Adrenal gland (tissue), 12 donors: Measurements from ENCODE around the gene GRAMD2A. TPM values are rescaled to one million over a fixed set of nuclear protein-coding genes. Genes with fewer than 3 reads are reported as not detected.

Source experiments
- DNase-seq, 7 donors: peaks; one replicate each; pipeline ENCODE4 v3.0.0-alpha.2; 2019 to 2020
- H3K27ac ChIP-seq, 5 donors: fragments of 200-600 bp; sonication (generic) in 4 of 5; 1 replicate in 3 of 5; 2 replicates in 2 of 5; pipeline versions ENCODE4 v1.5.1 to v1.8.0; 2016 to 2020; ENCODE audit warnings: mild to moderate bottlenecking in 1 of 5
- H3K27me3 ChIP-seq: fragments of 200-600 bp; 2 replicates; pipeline ENCODE4 v1.8.0; 2021
- H3K36me3 ChIP-seq, 2 donors: fragments of 200-600 bp; replicated peaks in 1 of 2; 1 replicate in 1 of 2; 2 replicates in 1 of 2; pipeline versions ENCODE4 v1.5.1 to v1.8.0; 2018 to 2022
- H3K4me1 ChIP-seq, 2 donors: fragments of 200-600 bp; replicated peaks in 1 of 2; 1 replicate in 1 of 2; 2 replicates in 1 of 2; pipeline versions ENCODE4 v1.5.1 to v1.8.0; 2018 to 2021
- H3K4me3 ChIP-seq, 4 donors: fragments of 200-600 bp; sonication (generic) in 3 of 4; one replicate each; pipeline ENCODE4 v1.5.1; 2016 to 2018
- H3K9me3 ChIP-seq, 3 donors: fragments of 200-600 bp; sonication (generic) in 1 of 3; replicated peaks in 1 of 3; 1 replicate in 2 of 3; 2 replicates in 1 of 3; pipeline versions ENCODE4 v1.5.1 to v1.8.0; 2016 to 2021
- POLR2A ChIP-seq, 2 donors: fragments of 450-650 bp; IDR thresholded peaks; one replicate each; pipeline ENCODE4 v1.6.1; 2017; ENCODE audit warnings: antibody characterized with exemption in 2 of 2, mild to moderate bottlenecking in 2 of 2, moderate library complexity in 1 of 2
- WGBS, 4 donors: extraction: QIAGEN DNeasy Blood & Tissue Kit in 2 of 4; methylation state at CpG; one replicate each; pipeline versions ENCODE4 v1.1.5 to v1.1.7; 2013 to 2017; 5-methylcytosine and 5-hydroxymethylcytosine counted together
- intact Hi-C, 2 donors: fragments of 100-400 bp; cut with DNase I; formaldehyde crosslinking; loops; one replicate each; pipeline versions ENCODE4 v1.14.1 to v1.15.0; 2022 to 2023
- polyA plus RNA-seq, 3 donors: library from polyadenylated mRNA; stranded (reverse); fragments of 200-250 nt in 2 of 3; fragments of 350-450 nt in 1 of 3; fragmentation: Illumina TruSeq in 1 of 3; extraction: RNeasy Lipid Tissue Mini Kit (QIAGEN cat#74804) in 1 of 3; gene quantifications; one replicate each; pipeline ENCODE4 v1.2.3, GENCODE V29; 2013 to 2014
- total RNA-seq, 9 donors: library from RNA; depleted of rRNA in 4 of 9; stranded (reverse); fragments of >200 nt in 4 of 9; fragments of 120-200 nt in 1 of 9; fragmentation: NEBNext Ultra II Directional in 1 of 9; extraction: Animal tissue kit (Norgen Biotek cat#: 25700) in 1 of 9; gene quantifications; one replicate each; pipeline versions ENCODE4 v1.1.0 to v1.2.4, GENCODE V29; 2013 to 2023
- TF ChIP-seq, protein P1 (sequence below), 6 experiments: fragments of 450-650 bp in 4 of 6; fragments of 200-600 bp in 2 of 6; sonication (generic) in 1 of 6; IDR thresholded peaks; 1 replicate in 5 of 6; 2 replicates in 1 of 6; pipeline versions ENCODE4 v1.5.1 to v1.8.0; 2016 to 2021; ENCODE audit warnings: antibody characterized with exemption in 6 of 6, mild to moderate bottlenecking in 2 of 6, moderate library complexity in 1 of 6
- donor health status: healthy with polysubstance abuse.
- donor health status: Bipolar disorder and iron deficiency.
- donor health status: DM: yes; HTN: yes; CAD: no.
- donor health status: DM: no; HTN: no; CAD: no.
- donor health status: DM: no; HTN: no; CAD: no.
- donor health status: DM: yes; HTN: yes; CAD: no.

GRAMD2A gene
- total and polyA plus RNA-seq, 12 donors = 0.07 to 0.64 (median 0.35) TPM; not detected in 4

DNA sequence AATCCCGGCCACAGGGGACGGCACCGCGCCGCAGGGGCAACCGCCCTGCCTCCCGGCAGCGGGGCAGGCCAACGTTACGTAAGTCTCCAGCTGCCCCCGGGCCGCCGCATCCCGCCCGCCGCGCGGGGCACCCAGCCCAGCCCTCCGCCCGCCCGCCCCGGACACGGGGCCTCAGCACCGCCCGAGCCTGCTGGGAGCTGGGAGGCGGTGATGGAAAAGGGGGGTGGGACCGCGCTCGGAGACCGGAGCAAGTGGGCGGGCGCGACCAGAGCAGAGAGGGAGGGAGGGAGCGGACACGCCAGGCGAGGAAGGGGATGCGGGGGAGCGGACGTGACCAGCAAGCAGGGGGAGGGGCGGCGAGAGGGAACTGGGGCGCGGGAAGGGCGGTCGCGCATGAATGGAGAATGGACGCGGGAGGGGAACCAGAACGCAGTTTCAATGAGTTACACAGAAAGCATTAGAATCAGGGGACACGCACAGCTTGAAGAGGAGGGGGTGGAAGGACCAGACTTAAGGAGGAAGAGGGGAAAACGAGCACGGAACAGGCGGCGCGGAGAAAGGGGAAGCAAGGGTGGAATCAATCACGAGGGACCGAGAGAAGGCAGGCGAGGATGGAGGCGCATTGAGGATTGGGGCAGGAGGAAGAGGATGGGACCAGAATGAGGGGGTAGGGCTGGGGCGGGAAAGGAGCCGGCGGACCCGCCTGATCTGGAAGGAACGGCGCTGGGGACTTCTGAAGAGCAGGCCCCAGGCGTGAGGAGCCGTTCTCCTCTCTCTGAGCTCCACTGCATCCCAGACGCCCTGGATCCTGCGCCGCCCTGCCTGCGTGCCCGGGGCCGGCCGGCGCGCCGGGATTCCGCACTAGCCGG is 32.8 kb upstream of the GRAMD2A start:
- WGBS, 4 donors = 0 to 1% (median 1%) methylated on average over 29 to 79 of the region's 79 CpGs
- Histone ChIP-seq H3K4me3 (peak overlapping the region; percentile 70 to 90 (median 74)), H3K27me3 (no peaks in the 10 kb centered on the region), H3K27ac (peak overlapping the region; percentile 90 to 99 (median 94)), H3K36me3 (no peaks in the 10 kb centered on the region), H3K4me1 (peaks cover 43 to 50% of the 10 kb centered on the region in 2 donors), H3K9me3 (no peaks in the 10 kb centered on the region)
- peak; percentile 91 to 97 (median 94) for DNase-seq
- peak; percentile 52 to 82 for TF ChIP-seq POLR2A (IDR thresholded peaks at IDR 0.05)
- TF ChIP-seq, protein P1, sequence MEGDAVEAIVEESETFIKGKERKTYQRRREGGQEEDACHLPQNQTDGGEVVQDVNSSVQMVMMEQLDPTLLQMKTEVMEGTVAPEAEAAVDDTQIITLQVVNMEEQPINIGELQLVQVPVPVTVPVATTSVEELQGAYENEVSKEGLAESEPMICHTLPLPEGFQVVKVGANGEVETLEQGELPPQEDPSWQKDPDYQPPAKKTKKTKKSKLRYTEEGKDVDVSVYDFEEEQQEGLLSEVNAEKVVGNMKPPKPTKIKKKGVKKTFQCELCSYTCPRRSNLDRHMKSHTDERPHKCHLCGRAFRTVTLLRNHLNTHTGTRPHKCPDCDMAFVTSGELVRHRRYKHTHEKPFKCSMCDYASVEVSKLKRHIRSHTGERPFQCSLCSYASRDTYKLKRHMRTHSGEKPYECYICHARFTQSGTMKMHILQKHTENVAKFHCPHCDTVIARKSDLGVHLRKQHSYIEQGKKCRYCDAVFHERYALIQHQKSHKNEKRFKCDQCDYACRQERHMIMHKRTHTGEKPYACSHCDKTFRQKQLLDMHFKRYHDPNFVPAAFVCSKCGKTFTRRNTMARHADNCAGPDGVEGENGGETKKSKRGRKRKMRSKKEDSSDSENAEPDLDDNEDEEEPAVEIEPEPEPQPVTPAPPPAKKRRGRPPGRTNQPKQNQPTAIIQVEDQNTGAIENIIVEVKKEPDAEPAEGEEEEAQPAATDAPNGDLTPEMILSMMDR (IDR thresholded peaks at IDR 0.05) = peak in 1 of 6 experiments; percentile 6
- intact Hi-C loops = loop anchor here in 1 of 2 donors (5.0 kb wide), 1 partner anchor 33 kb away; the partner anchor contains the start of gene GRAMD2A

GRCh38 chr15:72229947-72230196 is 32.3 kb upstream of the GRAMD2A start:
- intact Hi-C loops = loop anchor here in 1 of 2 donors (5.0 kb wide), 1 partner anchor 33 kb away; the partner anchor contains the start of gene GRAMD2A
- H3K27ac ChIP-seq = peak overlapping the region; percentile 90 to 99 (median 94)
- whole genome bisulfite sequencing, 4 donors = 0% methylated on average over 19 to 29 of the region's 29 CpGs
- H3K9me3 ChIP-seq = no peaks in the 10 kb centered on the region
- peaks cover 43 to 50% of the 10 kb centered on the region in 2 donors for H3K4me1 ChIP-seq
- DNase-seq = peak in 2 of 7 donors; percentile 52 to 72
- H3K36me3 ChIP-seq = no peaks in the 10 kb centered on the region
- peak overlapping the region; percentile 70 to 90 (median 74) for H3K4me3 ChIP-seq
- no peak for TF ChIP-seq POLR2A (IDR thresholded peaks at IDR 0.05)
- TF ChIP-seq, protein P1 (IDR thresholded peaks at IDR 0.05) = no peak
- H3K27me3 ChIP-seq = no peaks in the 10 kb centered on the region

GRCh38 chr15:72229076-72229946 is 31.7 kb upstream of the GRAMD2A start:
- intact Hi-C loops = no loop called here
- Histone ChIP-seq H3K4me1 (peaks cover 43 to 50% of the 10 kb centered on the region in 2 donors), H3K36me3 (no peaks in the 10 kb centered on the region), H3K9me3 (no peaks in the 10 kb centered on the region), H3K27me3 (no peaks in the 10 kb centered on the region), H3K4me3 (peak overlapping the region; percentile 70 to 90 (median 74)), H3K27ac (peak overlapping the region; percentile 90 to 99 (median 94))
- 5 to 10% (median 8%) methylated on average over 25 of the region's 25 CpGs for WGBS, 4 donors
- TF ChIP-seq, protein P1 (IDR thresholded peaks at IDR 0.05) = no peak
- TF ChIP-seq POLR2A (IDR thresholded peaks at IDR 0.05) = no peak
- DNase-seq = peak in 1 of 7 donors; percentile 60

DNA sequence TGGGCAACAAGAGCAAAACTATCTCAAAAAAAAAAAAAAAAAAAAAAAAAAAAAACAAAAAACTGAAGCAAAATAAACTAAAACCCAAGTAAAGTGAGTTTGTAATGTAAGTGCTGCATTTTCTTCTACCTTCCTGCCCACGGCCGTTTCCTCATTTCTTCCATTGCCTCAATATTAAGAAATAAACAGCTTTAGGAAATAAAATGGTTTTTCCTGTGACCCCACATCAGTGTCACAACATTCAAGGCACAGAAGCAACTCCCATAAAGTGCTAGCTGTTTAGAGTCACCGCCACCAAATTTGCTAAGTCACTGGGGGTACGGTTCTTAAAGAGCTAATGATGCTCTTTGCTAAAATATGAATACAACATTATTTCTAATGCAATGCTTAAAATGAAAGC is 30.1 kb upstream of the GRAMD2A start:
- H3K4me1 ChIP-seq = peaks cover 46 to 59% of the 10 kb centered on the region in 2 donors
- no peaks in the 10 kb centered on the region for H3K9me3 ChIP-seq
- WGBS, 4 donors = 42 to 54% (median 50%) methylated on average over 4 of the region's 4 CpGs
- no peaks in the 10 kb centered on the region for H3K36me3 ChIP-seq
- DNase-seq = no peak
- TF ChIP-seq, protein P1 (IDR thresholded peaks at IDR 0.05) = no peak
- TF ChIP-seq POLR2A (IDR thresholded peaks at IDR 0.05) = no peak
- peak overlapping the region in 1 of 4 donors; percentile 72 for H3K4me3 ChIP-seq
- intact Hi-C loops = no loop called here
- H3K27ac ChIP-seq = peak overlapping the region; percentile 33 to 99 (median 92)
- H3K27me3 ChIP-seq = no peaks in the 10 kb centered on the region
